GM12872 (cell line): ENCODE measurements around the gene SYNPO.

Experiments used
- TF ChIP-seq, protein P1 (sequence below): IDR thresholded peaks from 3 replicates; pipeline ENCODE4 v1.5.1; 2011; ENCODE audit warnings: low read depth, mild to moderate bottlenecking, low read length, moderate library complexity; ENCODE audit not compliant: insufficient read depth

Gene SYNPO

DNA sequence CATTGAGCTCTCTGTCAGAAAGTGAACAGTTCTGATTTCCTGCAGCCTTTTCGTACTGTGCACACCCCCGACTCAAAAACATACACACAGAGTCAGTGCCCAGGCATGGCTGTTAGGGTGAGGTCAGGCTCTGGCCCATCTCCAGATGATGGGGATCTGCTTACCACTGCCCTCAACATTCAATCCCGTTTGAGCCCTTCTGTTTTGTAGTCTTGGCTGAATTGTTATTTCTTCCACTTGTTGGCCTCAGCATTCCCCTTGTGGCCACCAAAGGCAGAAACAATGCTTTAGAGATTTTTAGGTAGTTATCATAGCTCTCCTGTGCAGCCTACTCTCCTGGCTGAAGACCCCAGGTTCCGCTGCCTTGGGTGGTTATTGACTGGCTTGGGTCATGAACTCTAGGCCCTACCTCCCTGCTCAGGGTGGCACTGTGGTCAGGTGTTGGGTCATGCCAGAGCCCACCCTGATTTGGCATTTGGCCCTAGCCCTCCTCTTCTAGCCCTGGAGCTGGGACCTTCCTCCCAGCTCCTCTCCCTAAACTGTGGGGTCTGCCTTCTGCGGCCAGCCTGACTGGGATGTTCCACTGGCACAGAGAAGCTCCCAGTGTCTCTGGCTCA, 12.8 kb downstream of the SYNPO start:
- TF ChIP-seq, protein P1, sequence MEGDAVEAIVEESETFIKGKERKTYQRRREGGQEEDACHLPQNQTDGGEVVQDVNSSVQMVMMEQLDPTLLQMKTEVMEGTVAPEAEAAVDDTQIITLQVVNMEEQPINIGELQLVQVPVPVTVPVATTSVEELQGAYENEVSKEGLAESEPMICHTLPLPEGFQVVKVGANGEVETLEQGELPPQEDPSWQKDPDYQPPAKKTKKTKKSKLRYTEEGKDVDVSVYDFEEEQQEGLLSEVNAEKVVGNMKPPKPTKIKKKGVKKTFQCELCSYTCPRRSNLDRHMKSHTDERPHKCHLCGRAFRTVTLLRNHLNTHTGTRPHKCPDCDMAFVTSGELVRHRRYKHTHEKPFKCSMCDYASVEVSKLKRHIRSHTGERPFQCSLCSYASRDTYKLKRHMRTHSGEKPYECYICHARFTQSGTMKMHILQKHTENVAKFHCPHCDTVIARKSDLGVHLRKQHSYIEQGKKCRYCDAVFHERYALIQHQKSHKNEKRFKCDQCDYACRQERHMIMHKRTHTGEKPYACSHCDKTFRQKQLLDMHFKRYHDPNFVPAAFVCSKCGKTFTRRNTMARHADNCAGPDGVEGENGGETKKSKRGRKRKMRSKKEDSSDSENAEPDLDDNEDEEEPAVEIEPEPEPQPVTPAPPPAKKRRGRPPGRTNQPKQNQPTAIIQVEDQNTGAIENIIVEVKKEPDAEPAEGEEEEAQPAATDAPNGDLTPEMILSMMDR, result 0 out of 3 replicates have a peak, but pooled peaks have one; percentile 13

DNA sequence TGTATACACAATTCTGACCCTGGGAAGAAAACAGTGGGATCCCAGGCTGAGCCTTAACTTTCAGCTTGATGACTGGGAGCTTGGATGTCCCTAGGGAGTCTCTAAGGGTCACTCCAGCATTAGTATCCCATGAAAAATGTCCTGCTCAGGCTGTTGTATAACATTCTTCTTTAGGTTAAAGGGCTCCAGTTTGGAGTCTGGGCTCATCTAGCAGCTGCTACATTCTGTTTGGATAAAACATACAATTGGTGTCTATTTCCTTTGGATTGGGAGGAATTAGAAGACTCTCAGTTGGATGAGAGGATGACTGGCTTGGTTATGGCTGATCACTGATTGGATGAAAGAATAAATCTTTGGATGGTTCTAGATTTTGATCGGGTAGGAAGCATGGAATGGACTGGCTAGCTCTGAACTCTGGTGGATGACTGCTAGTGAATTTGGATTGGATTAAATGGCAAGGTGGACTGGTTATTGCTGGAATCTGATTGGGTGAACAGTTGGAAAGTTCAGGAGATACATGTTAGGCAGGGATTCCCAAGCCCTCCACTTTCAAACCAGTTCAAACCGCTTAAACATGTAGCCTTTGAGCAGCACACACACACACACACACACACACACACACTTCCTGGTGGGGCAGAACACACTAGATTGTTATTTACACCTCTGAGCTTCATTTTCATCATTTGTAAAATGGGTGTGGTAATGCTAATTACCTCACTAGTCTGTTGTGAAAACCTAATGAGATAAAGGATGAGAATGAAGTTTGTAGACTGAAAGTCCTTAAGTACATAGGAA, 13.5 kb downstream of the SYNPO start:
- TF ChIP-seq, protein P1, result no peak

DNA sequence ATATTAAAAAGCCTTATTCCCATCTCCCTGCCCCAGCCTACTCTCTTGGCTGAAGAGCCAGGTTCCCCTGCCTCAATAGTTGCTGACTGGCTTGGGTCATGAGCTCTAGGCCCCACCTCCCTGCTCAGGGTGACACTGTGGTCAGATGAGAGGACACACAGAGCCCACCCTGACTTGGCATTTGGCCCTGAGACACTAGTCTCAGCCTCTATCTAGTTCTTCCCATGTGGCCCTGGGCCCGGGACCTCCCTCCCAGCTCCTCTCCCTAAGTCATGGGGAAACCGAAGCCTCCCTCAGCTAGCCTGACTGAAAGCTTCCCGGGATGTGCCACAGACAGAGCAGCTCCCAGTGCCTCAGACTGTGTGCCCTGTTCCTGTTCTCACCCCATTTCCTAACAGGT, 14.8 kb downstream of the SYNPO start:
- TF ChIP-seq, protein P1, result no peak

DNA sequence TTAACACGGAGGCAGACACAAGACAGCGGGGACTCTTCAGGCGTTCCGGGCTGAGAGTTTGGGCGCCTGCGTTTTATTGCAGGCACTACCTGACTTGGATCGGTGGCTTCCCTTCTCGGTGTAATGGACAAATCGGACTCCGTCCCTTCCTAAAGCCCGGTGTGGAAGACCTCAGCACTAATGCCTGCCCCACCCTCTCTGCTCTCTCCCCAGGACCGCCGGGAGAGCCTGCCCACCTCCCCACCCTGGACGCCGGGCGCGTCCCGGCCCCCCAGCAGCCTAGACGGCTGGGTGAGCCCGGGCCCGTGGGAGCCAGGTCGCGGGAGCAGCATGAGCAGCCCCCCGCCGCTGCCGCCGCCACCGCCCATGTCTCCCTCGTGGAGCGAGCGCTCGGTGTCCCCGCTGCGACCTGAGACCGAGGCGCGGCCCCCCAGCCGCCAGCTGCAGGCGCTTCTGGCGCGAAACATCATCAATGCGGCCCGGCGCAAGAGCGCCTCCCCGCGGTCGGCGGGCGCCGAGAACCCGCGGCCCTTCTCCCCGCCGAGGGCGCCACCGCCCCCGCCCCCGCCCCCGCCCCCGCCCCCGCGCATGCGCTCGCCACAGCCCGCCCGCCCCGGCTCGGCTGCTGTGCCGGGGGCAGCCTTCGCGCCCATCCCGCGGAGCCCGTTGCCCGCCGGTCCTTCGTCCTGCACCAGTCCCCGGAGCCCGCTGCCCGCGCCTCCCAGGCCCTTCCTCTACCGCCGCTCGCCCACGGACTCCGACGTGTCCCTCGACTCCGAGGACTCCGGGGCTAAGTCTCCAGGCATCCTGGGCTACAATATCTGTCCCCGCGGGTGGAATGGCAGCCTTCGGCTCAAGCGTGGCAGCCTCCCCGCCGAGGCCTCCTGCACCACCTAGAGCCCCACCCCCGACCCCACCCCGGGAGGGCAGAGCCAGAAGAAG, 16.0 kb downstream of the SYNPO start:
- TF ChIP-seq, protein P1, result peak; percentile 73

DNA sequence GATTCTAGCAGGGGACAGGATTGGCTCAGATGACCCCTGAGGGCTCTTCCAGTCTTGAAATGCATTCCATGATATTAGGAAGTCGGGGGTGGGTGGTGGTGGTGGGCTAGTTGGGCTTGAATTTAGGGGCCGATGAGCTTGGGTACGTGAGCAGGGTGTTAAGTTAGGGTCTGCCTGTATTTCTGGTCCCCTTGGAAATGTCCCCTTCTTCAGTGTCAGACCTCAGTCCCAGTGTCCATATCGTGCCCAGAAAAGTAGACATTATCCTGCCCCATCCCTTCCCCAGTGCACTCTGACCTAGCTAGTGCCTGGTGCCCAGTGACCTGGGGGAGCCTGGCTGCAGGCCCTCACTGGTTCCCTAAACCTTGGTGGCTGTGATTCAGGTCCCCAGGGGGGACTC, 17.7 kb downstream of the SYNPO start:
- TF ChIP-seq, protein P1, result no peak

DNA sequence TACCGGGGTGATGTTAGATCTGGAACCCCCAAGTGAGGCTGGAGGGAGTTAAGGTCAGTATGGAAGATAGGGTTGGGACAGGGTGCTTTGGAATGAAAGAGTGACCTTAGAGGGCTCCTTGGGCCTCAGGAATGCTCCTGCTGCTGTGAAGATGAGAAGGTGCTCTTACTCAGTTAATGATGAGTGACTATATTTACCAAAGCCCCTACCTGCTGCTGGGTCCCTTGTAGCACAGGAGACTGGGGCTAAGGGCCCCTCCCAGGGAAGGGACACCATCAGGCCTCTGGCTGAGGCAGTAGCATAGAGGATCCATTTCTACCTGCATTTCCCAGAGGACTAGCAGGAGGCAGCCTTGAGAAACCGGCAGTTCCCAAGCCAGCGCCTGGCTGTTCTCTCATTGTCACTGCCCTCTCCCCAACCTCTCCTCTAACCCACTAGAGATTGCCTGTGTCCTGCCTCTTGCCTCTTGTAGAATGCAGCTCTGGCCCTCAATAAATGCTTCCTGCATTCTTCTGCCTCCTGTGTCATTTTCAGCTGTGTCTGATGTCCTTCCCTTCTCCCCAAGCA, 18.3 kb downstream of the SYNPO start:
- TF ChIP-seq, protein P1, result no peak
